K562 (cell line): Measurements from ENCODE around the gene MLST8.

Experiments
- CREB3 ChIP-seq: fragments of 450-650 bp; conservative IDR thresholded peaks from 2 replicates; pipeline ENCODE4 v1.6.1; 2016; ENCODE audit warnings: missing genetic modification characterization, low read depth, mild to moderate bottlenecking, missing compliant biosample characterization, moderate library complexity
- CTCF ChIP-seq, 3 experiments: IDR thresholded peaks in 2 of 3; conservative IDR thresholded peaks in 1 of 3; 2 replicates each; pipeline ENCODE4 v1.5.1; 2011 to 2012; ENCODE audit warnings: low read length in 3 of 3, mild to moderate bottlenecking in 3 of 3, control low read depth in 2 of 3, improper control_type of control experiment in 1 of 3, inconsistent platforms in 1 of 3, low read depth in 1 of 3, mixed read lengths in 1 of 3, moderate library complexity in 1 of 3; ENCODE audit not compliant: insufficient read depth in 2 of 3
- E2F4 ChIP-seq: sonication (generic); formaldehyde crosslinking; IDR thresholded peaks from 2 replicates; pipeline ENCODE4 v1.8.0; 2022; ENCODE audit warnings: mild to moderate bottlenecking, low read depth, missing genetic modification reagents
- FIP1L1 ChIP-seq: fragments of 200-400 bp; formaldehyde crosslinking; IDR thresholded peaks from 2 replicates; pipeline ENCODE4 v1.6.1; 2018; ENCODE audit warnings: mild to moderate bottlenecking, low read depth, low read length; ENCODE audit not compliant: poor library complexity, severe bottlenecking
- SRF ChIP-seq, 2 experiments: fragments of 250-450, 450-650 bp in 1 of 2; sonication (Bioruptor Pico) in 1 of 2; sonication (generic) in 1 of 2; formaldehyde crosslinking; IDR thresholded peaks; 2 replicates each; pipeline versions ENCODE4 v1.5.0 to v1.5.1; 2020 to 2022; ENCODE audit warnings: mild to moderate bottlenecking in 1 of 2, missing genetic modification reagents in 1 of 2
- ZBTB11 ChIP-seq, 3 experiments: fragments of 200-800 bp in 1 of 3; fragments of 250-450 bp in 1 of 3; fragments of 450-650 bp in 1 of 3; sonication (Bioruptor Pico) in 1 of 3; sonication (Bioruptor generic) in 1 of 3; formaldehyde crosslinking in 1 of 3; IDR thresholded peaks; 2 replicates each; pipeline versions ENCODE4 v1.6.1 to v1.8.0; 2016 to 2022; ENCODE audit warnings: mild to moderate bottlenecking in 2 of 3, missing genetic modification characterization in 2 of 3, missing compliant biosample characterization in 1 of 3, moderate library complexity in 1 of 3
- ZHX1 ChIP-seq: fragments of 150-350 bp; conservative IDR thresholded peaks from 2 replicates; pipeline ENCODE4 v1.6.1; 2014; ENCODE audit warnings: low read length
- ZNF398 ChIP-seq: fragments of 250-450 bp; sonication (Bioruptor Pico); IDR thresholded peaks from 2 replicates; pipeline ENCODE4 v1.8.0; 2021; ENCODE audit warnings: moderate library complexity, mild to moderate bottlenecking, inconsistent platforms

GRCh38 chr16:2210386-2211365 is 5.4 kb downstream of the MLST8 start, which contains the start of gene BRICD5:
- no peak for TF ChIP-seq CREB3 (tag)
- TF ChIP-seq FIP1L1: no peak
- no peak for TF ChIP-seq ZBTB11 (CRISPR knock-in tag; IDR thresholded peaks at IDR 0.05)
- TF ChIP-seq ZNF398: no peak
- TF ChIP-seq ZHX1: no peak
- TF ChIP-seq E2F4 (CRISPR knock-in tag): no peak
- TF ChIP-seq CTCF (IDR thresholded peaks at IDR 0.05 in 2 of 3, conservative IDR thresholded peaks at IDR 0.05 in 1 of 3; ENCODE audit: insufficient read depth in 2 of 3, low read depth in 1 of 3, low read length in 3 of 3): no peak
- TF ChIP-seq SRF (CRISPR knock-in tag; IDR thresholded peaks at IDR 0.05): no peak
